ENCODE measurements around the gene CACNA1C. TPM values are rescaled to one million over a fixed set of nuclear protein-coding genes. Genes with fewer than 3 reads are reported as not detected.

Gene CACNA1C
- total RNA-seq, 4 donors from 2014 or later: 44.1 to 104 (median 49.4) TPM

DNA sequence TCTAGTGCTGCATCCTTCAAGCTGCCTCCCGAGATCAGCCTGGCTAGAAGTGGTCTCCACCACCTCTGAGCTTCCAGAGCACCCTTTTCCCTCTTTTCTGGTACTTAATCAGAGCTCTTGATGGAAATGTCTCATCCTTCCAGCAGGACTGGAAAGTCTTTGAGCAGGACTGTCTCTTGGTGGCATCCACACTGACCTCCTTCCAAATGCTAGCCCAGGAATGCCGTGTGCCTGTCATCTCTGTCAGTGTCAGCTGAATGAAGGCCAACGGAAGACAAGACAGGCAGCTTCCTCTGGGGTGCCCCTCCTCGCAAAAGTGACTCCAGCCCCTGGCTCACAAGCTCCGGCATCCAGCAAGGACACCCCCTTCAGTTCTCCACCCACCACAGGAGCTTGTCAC is 570.7 kb downstream of the CACNA1C start:
- peaks cover 0 to 4% (median 0%) of the 10 kb centered on the region in 4 donors for H3K4me1 ChIP-seq
- 85% methylated on average over 3 of the region's 5 CpGs for WGBS
- no peaks in the 10 kb centered on the region for H3K9me3 ChIP-seq
- intact Hi-C loops (cut with DNase I): no loop called here
- DNase-seq (ENCODE audit: extremely low spot score): no peak
- peaks cover 5 to 94% (median 70%) of the 10 kb centered on the region in 4 donors for H3K36me3 ChIP-seq
- H3K27me3 ChIP-seq: no peaks in the 10 kb centered on the region
- no peak overlapping the region for H3K27ac ChIP-seq (replicated peaks in 1 of 4)
- TF ChIP-seq CTCF (IDR thresholded peaks at IDR 0.05) (no peak), EP300 (IDR thresholded peaks at IDR 0.05) (no peak), POLR2AphosphoS5 (IDR thresholded peaks at IDR 0.05) (no peak), POLR2A (IDR thresholded peaks at IDR 0.05; ENCODE audit: low read depth) (no peak)
- H3K4me3 ChIP-seq: no peak overlapping the region

DNA sequence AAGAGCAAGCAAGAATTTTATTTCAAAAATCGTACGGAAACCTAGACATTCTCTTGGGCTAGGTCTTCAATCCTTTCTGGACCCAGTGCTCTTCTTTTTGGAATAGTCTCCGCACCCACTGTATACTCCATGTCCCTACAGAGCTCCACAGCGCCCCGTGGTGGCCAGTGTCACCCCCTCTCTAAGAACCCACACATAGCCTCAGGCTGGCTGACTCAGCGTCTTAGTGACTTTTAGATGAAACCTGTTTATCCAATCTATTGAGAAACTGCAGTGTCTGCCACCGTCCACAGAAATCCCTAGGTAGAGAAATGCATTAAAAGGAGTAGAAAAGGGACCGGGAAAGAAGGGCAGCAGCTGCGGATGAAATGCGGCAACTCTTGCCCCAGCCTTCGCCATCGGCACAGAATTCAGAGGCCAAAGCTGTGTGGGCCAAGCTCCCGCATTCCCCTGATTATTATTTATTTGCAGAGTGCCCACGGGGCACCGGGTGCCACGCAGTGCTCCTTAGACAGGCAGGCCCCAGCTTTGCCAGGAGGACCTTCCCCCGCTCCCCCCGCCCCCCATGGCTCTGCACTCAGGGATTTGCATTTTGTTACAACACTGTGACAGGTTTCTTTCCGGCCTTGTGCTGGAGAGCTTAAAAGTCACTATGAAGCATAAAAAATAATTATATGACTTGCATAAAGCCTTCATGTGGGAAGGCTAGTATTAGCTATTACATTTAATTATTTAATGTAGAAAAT is 571.9 kb downstream of the CACNA1C start:
- Histone ChIP-seq H3K36me3 (peaks cover 5 to 91% (median 68%) of the 10 kb centered on the region in 4 donors), H3K4me1 (peaks cover 0 to 4% (median 0%) of the 10 kb centered on the region in 4 donors), H3K4me3 (no peak overlapping the region), H3K9me3 (no peaks in the 10 kb centered on the region), H3K27me3 (no peaks in the 10 kb centered on the region), H3K27ac (replicated peaks in 1 of 4) (no peak overlapping the region)
- TF ChIP-seq CTCF (IDR thresholded peaks at IDR 0.05) (peak in 2 of 3 experiments; percentile 9 to 12), POLR2A (IDR thresholded peaks at IDR 0.05; ENCODE audit: low read depth) (no peak)
- 66% methylated on average over 19 of the region's 19 CpGs for WGBS
- intact Hi-C loops (cut with DNase I): no loop called here
- no peak for DNase-seq (ENCODE audit: extremely low spot score)

DNA sequence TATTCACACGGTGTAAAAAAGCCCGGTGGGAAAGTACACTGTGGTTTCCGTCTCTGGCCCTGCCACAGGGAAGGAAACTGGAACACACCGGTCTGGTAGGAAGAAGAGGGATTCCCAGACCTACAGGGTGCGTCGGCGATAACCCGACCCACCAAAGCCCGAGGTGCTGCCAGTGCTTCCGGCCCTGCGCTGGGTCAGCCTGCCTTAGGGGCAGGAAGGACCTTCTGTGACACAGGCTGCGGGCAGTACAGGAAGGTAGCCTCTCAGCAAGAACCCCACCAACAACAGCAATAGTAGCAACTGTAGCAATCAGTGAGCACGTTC is 572.5 kb downstream of the CACNA1C start:
- no peak for DNase-seq (ENCODE audit: extremely low spot score)
- intact Hi-C loops (cut with DNase I): no loop called here
- H3K9me3 ChIP-seq: no peaks in the 10 kb centered on the region
- TF ChIP-seq EP300 (IDR thresholded peaks at IDR 0.05): no peak
- no peak for TF ChIP-seq POLR2A (IDR thresholded peaks at IDR 0.05; ENCODE audit: low read depth)
- peaks cover 0 to 4% (median 0%) of the 10 kb centered on the region in 4 donors for H3K4me1 ChIP-seq
- no peak overlapping the region for H3K27ac ChIP-seq (replicated peaks in 1 of 4)
- 69% methylated on average over 12 of the region's 13 CpGs for WGBS
- H3K27me3 ChIP-seq: no peaks in the 10 kb centered on the region
- peaks cover 5 to 90% (median 64%) of the 10 kb centered on the region in 4 donors for H3K36me3 ChIP-seq
- no peak overlapping the region for H3K4me3 ChIP-seq

GRCh38 chr12:2627076-2627834 is 574.5 kb downstream of the CACNA1C start:
- intact Hi-C loops (cut with DNase I): no loop called here
- peaks cover 0 to 4% (median 0%) of the 10 kb centered on the region in 4 donors for H3K4me1 ChIP-seq
- WGBS: 60% methylated on average over 15 of the region's 15 CpGs
- TF ChIP-seq EP300 (IDR thresholded peaks at IDR 0.05): no peak
- TF ChIP-seq POLR2AphosphoS5 (IDR thresholded peaks at IDR 0.05): no peak
- TF ChIP-seq CTCF (IDR thresholded peaks at IDR 0.05): no peak
- no peak for TF ChIP-seq POLR2A (IDR thresholded peaks at IDR 0.05; ENCODE audit: low read depth)
- no peak overlapping the region for H3K4me3 ChIP-seq
- no peaks in the 10 kb centered on the region for H3K9me3 ChIP-seq
- H3K27me3 ChIP-seq: no peaks in the 10 kb centered on the region
- H3K36me3 ChIP-seq: peaks cover 5 to 75% (median 54%) of the 10 kb centered on the region in 4 donors
- H3K27ac ChIP-seq (replicated peaks in 1 of 4): no peak overlapping the region
- DNase-seq (ENCODE audit: extremely low spot score): no peak

DNA sequence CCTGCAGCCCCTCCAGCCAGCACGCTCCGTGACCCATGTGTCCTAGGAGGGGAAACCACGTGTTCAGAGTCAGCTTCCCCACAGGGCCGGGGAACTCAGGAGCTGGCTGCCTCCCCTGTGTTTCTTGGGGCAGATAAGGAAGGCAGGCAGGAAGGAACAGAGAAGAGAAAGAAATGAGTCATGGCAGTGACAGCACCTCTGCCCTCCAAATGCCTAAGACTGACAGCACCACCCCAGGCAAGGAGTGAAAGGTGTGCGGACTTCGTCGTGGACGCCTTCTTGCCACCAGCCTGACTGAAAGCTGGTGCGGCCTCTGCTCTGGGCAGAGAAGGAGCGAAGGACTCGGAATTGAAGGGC is 575.0 kb downstream of the CACNA1C start:
- no peak for TF ChIP-seq CTCF (IDR thresholded peaks at IDR 0.05)
- intact Hi-C loops (cut with DNase I): no loop called here
- Histone ChIP-seq H3K4me3 (no peak overlapping the region), H3K9me3 (no peaks in the 10 kb centered on the region), H3K27ac (replicated peaks in 1 of 4) (no peak overlapping the region), H3K4me1 (no peaks in the 10 kb centered on the region), H3K36me3 (peaks cover 5 to 73% (median 54%) of the 10 kb centered on the region in 4 donors), H3K27me3 (no peaks in the 10 kb centered on the region)
- 63% methylated on average over 11 of the region's 11 CpGs for WGBS
- DNase-seq (ENCODE audit: extremely low spot score): no peak
